Amniotic stem cell (primary cell): Measurements from ENCODE around the gene HOXA10.

Experiments
- DNase-seq: peaks from one replicate; lab custom pipeline; 2025; lab: John Stamatoyannopoulos, UW

The HOXA10 gene

DNA sequence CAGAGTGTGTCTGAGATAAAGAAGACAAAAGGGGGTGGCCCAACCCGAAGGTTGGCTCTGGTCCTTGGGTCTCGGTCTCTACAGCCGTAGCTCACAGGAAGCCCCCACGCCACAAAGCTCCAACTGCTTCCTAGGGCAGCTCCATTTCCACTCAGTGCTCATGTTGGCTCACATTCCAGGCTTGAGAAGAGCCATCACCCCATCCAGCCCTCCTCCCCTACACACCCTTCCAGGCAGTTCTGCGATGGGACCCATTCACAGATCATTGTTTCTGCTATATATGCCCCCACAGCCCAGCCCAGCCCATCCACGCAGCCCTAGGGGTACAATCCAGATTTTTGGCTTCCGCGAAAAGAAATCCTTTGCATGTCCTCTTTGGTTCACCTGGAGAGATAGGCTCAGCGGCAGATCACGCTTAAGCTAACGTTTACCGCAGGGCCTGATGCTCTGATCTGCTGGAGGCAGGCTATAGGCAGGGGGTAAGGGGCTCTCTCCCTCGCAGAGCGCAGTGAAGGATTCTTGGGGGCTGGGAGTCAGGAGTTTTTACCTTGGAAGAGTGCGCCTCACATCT lies 17.1 kb upstream of the HOXA10 start:
- DNase-seq = no peak

DNA sequence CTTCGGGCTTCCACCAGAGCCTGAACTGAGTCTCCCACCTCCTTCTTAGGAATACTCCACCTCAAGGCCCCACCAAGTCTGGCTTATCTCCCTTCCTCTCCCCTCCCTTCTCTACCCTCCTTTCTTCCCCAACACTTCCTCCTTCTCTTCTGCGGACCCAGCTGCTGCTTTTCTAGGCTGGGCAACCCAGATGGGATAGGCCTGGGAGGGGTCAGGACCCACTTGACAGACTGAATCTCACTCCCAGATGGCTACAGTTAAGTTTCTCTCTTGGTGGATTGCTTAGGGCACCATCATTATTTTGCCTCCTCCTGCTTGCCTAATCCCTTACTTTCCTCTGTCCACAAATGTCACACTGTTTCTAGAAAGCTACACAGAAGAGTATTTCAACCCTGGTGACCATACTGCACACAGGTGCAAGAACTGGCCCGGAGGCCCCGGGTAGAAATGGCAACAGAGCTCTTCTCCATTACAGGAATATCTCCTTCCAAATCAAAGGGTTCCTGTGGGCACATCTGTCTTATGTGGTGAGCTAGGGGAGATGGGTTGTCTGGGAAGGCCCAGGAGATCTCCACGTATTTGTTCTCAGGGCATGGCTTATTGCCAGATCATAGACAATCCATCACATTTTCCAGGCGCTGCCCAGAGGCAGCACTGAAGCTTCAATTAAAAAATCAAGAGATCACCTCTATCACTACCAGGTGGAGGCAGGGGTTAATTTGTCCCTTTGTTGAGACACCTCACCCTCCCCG lies 16.1 kb upstream of the HOXA10 start:
- DNase-seq = no peak

DNA sequence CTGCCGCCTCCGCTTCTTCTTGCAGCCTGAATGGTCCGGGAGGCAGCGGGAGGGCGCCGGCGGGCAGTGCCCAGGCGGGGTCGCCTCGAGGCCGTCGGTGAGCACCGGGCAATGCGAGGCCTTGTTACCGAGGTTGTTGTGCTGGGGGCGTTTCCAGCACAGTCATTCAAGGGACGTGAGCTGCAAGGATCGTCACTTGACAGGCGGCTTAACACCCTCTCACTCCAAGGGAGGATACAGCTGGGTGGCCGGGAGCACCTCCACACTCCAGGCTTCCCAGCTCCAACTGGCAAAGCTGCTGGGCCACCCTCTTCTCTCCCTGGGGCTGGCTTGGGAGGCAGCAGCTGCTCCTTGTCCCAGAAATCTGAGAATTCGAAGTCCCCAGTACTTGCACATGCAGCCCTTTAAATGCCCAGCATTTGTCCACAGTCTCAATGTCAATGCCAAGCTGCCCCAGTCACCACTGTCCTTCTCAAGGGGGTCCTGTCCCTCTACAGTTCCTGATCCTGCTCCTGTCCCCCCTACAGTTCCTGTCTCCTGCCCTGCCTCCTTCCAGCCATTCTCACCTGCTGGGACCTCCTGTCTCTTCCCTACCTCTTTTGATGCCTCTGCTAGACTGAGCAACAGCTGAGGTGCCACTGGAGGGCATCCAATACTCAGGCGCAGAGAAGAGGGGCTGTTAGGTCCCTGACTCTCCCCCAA lies 15.3 kb upstream of the HOXA10 start:
- DNase-seq = no peak

DNA sequence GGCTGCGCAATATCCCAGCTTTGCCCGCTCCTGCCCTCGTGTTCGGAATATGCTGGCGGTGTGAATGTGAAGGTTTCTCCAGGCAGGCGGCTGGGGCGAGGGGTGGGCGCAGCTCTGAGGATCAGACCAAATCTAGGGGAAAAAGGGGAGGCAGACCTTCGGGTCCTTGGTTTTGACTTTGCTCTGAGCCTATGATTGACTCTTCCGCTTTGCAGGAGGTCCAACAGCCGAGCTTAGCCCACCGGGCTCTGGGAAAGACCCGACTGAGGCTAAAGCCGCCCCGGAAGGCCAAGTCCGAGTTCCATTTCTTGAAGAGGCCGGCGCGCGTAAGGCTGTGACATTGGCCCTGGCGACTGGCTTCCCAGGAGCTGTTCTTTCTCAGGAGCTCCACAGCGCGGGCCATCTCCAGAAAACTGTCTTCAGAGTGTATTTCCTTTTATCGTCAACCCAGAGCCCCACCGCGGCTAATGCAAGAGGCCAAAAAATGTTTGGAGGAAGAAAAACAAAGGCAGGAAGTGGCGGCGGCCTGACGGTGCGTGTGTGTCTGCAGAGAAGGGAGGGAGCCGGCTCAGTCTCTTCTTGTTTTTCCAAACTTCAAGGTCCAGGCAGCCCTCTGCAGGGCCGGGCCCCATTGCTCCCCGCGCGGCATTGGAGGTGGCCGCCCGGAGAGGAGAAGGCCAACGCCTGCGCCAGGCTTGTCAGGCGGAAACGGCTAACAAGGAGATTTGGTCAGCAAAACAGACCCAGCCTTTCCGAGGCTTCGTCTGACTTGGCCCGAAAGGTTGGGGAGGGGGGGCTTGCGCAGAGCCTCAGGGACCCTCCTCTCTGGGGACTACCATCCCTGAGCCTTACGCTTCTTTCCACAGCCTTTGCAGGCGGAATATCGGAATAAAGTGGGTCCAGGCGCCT lies 14.5 kb upstream of the HOXA10 start:
- no peak for DNase-seq

DNA sequence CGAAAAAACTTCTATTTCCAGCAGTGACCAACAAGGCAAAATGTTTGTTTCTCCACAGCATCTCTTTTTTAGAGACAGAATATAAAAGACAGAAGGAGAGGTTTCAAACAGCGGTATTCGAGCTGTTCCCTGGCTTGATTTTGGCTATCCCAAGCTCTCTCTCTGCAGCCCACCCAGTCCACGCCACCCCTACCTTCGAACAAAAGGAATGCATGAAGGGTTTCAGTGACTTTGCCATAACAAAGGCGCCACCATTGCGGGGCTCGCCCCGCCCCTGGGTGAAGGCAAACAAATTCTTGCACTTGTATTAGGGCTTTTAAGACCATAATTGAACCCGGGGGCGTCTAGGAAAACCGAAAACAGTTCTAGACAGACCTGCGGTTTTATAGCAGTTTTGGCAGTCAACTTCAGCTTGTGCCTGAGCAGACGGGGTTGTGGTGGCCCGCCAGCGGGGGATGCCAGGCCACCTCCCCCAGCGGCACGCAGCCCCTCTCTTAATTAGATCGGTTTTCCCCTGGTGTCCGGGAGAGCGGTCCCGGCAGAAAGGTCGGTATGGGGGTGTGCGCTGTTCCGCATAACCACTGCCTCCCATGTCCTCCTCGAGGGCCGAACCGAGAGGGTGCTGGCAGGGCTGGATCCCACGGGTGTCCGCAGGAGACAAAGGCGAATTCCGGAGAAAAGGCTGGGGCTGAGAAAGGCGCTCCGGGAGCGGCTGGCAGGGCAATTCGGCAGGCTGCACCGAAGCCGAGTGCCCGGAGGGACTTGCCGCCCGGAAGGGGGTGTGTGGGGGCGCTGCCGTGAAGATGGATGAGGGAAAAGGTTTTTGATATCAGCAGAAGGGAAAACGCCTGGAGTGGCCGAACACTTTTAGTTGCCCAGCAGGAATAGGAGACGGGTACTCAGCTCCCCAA lies 13.6 kb upstream of the HOXA10 start:
- no peak for DNase-seq

DNA sequence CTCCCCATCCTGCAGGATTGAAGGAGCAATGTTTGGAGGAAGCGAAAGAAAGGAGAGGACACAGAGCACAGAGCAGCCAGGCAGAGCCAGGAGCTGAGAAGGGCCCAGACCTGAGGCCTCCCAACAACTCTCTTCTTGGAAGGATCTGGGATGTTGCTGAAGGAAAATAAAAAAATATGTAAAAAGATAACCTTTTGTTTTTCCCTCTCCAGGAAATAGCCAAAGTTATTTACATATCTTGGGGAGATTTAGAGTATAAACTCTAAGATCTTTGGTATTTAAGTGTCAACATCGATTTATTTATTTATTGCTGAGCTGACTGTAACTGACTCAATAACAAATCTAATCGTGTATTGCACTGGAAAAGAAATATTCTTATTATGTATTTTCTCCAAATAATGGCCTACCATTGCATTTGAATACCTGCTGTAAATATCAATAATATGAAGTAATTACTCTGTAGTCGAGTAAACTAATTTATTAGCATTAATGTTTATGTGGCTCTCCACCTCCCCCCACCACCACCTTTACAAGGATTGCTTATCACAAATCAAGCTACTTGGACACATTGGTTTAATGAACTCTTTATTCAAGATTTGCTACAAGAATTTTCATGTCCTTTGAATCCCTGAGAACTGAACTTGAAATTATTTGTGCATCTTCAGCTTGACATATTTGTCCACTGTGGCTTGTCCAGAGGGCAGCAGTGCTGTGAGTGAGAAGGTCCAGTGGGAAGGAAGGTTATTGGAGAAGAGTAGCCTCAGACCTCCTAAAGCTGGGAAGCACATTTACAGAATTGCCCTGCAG lies 12.8 kb upstream of the HOXA10 start:
- no peak for DNase-seq

DNA sequence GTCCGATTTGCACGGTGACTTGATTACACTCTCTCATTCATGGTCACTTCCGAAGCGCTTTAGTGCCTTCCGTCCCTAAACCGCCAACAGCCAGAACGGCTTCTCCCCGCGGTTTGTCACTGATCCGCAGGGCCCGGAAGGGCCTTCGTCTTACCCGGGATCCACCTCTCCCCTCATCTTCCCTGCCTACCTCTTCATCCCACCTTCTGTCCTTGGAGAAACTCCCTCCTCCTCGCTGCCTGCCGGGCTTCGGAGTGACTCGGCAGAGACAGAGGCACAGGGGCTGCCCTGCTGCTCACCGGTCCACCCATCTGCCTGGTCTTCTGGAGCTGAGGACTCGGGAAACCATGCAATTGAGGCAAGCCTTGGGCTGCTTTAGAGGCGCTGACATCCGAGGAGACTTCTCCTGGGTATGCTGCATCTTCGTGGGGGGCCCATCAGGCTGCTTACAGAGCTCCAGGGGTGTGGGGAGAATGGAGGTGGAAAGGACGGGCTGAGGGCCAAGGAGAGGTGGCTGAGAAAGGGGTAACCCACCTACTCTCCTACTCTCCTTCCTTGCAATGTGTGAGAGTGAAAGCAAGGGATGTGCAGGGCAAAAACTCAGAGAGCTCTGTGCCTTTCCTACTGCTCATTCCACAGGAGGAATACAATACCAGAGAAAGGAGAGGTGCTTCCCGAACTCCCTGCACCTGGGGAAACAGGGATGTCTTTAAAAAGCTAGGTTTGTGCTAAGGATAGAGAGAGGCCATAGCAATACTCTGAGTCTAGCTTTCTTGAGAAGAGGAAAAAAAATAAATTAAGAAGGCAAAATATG lies 11.9 kb upstream of the HOXA10 start:
- no peak for DNase-seq

DNA sequence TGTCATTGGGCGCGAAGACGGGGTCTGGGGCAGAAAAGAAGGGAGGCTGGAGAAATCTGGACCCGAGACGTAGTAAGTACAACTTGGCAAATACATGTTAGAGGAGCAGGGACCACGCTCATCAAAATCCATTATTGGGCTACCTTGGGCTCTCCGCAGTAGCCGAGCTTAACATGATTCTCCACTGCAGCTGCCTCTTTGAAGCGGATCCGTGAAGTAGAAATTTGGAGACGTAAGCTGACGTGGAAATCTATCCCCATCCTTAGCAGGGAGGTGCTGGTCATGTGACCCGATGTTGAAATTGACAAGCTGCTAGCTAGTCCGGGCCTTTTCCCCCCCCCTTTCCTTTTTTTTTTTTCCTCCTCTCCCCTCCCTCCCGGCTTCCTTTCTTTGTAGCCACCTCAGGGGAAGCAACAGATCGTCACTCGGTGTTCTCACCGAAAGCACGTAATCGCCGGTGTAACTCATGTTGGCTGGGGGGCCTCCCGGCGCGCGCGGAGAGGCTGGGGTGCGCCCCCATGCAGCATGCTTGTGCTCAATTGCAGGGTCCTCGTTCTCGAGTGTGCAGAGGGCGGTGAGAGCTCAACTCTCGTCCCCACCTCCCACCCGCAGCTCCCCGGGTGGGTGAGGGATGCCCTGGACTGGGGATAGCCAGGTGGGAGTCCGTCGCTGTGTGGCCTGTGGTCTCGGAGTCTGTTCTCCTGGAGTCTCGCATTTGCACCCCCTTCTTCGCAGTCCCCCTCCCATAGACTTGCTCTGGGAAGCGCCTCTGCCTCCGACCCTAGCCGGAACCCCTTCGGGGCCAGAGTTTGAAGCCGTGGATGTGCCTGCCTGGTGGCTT lies 11.1 kb upstream of the HOXA10 start, which contains the start of gene HOXA11:
TSS of gene HOXA11 (minus strand) at position 220 of the 841 bp plus-strand sequence. CDS start at position 132, 88 bp downstream.
- DNase-seq = no peak

DNA sequence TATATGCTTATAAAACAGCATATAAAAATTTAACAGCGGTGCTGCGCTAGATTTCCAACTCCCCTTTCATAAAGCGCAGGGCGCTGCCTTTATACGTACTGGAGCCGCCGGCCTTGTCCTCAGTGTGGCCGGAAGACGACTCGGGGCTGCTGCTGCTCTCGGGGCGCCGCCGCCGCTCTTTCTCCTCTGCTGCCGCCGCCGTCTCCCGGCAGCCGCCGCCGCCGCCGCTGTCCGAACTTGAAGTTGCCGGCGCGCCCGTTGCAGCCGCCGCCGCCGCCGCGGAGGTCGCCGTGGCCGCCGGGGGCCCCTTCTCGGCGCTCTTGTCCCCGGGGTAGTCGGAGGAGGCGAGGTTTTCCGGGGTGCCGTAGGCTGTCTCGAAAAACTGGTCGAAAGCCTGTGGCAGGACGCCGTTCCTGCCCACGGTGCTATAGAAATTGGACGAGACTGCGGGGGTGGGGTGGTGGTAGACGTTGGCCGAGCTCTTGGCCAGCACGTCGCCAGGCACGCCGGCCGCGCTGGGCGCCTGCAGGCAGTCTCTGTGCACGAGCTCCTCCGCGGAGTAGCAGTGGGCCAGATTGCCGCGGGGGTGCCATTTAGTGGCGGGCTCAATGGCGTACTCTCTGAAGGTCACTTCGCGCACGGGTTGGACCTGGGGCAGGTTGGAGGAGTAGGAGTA lies 10.4 kb upstream of the HOXA10 start:
- DNase-seq = no peak

DNA sequence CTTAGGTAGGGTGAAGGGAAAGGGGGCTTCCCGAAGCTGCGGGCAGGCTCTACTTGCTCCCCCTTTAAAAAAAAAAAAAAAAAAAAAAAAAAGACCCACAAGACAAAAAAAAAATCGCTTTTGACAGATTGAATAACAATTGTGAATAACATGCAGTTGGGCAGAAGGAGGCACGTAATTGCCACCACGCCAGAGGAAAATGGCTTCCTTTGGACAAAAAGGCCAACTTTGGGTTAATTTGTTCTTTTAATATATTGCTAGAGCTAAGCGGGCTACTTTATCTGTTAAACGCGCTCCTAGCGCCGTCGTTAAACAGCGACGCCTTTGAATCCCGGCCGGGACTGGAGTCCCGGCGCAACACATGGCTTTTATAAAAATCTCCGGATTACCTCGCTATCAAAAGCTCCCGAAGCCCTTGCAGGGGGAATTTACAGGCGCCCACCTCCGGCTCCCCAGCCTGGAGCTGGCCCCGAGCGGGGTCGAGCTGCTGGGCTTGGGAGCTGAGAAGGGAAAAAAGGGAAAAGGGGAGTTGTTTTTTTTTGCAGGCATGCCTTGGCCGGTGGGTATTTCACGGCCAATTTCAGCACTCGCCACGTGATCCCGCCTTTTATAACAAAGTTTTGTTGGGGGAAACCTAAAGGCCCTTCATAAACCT lies 9.7 kb upstream of the HOXA10 start:
- no peak for DNase-seq

DNA sequence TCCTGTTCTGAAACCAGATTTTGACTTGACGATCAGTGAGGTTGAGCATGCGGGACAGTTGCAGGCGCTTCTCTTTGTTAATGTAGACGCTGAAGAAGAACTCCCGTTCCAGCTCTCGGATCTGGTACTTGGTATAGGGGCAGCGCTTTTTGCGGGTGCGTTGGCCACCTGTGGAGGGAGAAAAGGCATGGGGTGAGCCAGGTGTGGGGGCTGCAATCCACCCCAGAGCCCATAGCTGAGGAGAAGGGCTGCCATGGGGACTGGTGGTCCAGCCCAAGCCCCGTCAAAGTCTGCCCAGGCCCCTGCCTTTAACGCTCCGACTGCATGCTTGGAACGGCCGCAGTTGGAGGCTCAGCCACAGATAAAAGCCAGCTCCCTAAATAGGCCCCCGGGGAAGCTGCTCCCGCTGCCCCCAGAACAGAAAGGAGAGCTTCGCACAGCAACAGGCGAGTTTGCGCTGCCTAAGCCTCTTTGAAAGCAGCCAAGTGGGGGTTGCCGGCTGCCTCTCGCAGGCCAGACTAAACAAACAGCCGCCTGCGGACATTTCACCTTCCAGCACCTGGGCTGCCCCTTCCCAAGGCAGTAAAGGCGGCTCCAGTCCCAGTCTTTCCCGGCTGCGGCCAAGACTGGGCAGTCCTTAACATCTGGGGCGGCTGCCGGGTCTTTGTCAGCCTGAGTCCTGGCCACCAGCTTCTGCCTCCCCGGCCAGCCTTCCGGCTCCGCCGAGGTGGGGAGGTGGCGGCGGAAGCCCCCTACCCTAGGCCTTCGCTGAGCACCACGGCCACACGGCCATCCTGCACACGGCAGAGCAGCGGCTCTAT lies 9.0 kb upstream of the HOXA10 start:
- no peak for DNase-seq

DNA sequence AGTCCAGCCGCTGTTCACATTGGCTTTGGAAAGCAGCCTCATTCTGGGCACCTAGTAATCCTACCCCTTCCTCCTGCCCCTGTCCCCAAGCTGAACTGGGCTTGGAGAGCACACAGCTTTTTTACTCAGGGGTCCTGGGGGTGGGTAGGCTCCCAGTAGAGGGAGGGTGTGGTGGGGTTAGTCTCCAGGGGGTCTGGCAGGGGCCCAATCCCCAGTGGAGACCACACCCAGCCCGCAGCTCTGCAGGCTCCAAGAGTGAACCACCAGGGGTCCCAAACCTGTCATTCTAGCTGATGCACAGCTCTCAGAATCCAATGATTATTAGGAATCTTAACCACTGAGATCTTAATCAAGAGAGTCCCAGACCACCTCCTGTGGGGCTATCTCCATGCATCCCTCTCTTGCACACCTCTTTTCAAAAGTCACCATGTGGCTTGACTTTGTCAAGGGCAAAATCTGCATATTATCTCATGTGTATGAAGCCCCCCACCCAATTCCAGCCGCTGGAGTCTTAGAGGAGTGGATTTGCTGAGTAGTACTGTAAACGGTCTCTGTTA lies 8.2 kb upstream of the HOXA10 start:
- DNase-seq = no peak

DNA sequence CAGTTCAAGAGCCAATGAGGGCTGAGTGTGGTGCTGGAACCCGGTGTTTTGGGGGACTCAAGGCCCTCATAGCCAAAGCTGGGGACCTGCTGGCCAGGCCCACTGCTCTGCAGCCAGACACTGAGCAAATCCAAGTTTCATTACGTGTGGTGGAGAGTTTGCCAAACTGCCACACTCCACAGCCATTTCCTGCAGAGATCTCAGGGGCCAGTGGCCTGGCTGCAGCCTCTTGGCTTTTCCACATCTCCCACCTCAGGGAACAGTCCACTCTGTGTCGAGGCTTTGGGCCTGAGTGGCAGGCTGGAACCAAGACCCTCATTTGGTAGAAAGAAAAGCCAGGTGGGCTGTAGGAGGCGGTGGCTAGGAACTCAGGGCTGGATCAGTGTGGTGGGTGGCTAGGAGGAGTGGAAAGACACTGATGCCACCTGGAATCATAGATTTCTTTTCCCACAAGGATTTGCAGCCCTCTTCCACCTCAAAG lies 7.7 kb upstream of the HOXA10 start:
- DNase-seq = no peak

DNA sequence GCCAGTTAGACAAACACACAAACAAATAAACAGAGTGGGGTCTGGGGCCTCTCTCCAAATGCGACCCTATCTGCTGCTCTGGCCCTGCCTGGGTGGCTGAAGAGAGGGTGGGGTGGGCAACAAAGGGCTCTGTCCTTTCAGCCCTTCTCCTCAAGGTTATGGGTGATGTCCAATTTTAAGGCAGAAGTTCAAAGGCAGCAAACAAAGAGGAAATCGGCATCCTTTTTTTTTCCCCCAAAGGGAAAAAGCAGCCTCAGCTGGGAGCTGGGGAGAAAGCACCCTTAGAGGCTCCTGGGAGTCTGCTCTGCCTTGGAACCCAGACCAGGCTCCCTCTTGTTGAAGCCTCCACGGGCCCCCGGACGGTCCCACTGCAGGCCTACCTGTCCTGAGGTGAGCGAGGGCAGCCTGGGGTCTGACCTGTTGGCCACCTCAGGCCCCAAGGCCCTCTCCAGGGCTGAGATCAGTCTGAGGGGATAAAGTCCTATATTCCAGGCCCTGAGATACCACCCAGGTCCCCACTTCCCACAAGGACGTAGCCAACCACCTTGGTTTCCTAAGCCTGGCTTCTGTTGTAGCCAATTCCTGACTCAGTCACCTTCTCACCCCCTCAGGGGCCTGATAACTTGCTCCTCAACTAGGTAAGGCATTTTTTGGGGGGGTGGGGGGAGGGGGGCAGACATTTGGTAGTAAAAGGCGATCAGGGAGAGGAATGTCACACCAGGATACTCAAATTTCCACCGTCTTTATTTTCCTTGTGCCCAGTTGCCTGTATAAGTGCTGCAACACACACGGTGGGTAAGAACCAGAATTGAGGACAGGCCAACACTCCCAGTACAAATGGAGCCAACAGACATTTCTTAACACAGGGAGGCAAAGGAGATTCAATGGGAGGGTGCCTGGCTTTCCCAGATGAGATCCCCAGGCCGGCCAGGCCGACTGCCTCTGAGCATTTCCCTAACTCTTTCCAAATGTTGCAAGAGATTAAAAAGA lies 6.6 kb upstream of the HOXA10 start:
- no peak for DNase-seq
